Panc1 (cell line): ENCODE measurements around the gene SLC5A11. TPM values are rescaled to one million over a fixed set of nuclear protein-coding genes. Genes with fewer than 3 reads are reported as not detected.
"Not testable (repeated sequence)": the region's sequence is repeated elsewhere in the genome, so short reads cannot be mapped to it uniquely, and the experiment has no call there.

Source experiments
- ATAC-seq: fragments of 200-7000 bp; cut with Tn5 transposase; 2 replicates; pipeline ENCODE4 v1.9.1; 2020; ENCODE audit warnings: mild to moderate bottlenecking, moderate library complexity
- BruUV-seq: library from RNA; stranded (reverse); fragments of 400-500 nt; replicated peaks from 2 replicates; lab custom pipeline; 2021; lab: Mats Ljungman, UMichigan
- CTCF ChIA-PET: fragments of 300-600 bp; sonication (Branson Sonifier 250); formaldehyde crosslinking; loops from one replicate; lab custom pipeline; 2022; ENCODE audit warnings: antibody characterized with exemption; lab: Charles Lee
- POLR2A ChIA-PET: fragments of 300-600 bp; sonication (Branson Sonifier 250); formaldehyde crosslinking; loops from one replicate; lab custom pipeline; 2022; ENCODE audit warnings: antibody characterized with exemption; lab: Charles Lee
- DNase-seq: peaks from one replicate; pipeline ENCODE4 v3.0.0-alpha.2; 2010; ENCODE audit warnings: low read depth, low spot score
- H3K27ac ChIP-seq: 2 replicates; pipeline ENCODE4 v1.5.1; 2011; ENCODE audit warnings: mild to moderate bottlenecking, low read length, inconsistent platforms
- H3K27me3 ChIP-seq: fragments of 200-500 bp; sonication (Bioruptor generic); 2 replicates; pipeline ENCODE4 v1.6.0; 2014; ENCODE audit warnings: low read length, inconsistent platforms; ENCODE audit not compliant: control insufficient read depth, insufficient read depth
- H3K36me3 ChIP-seq: fragments of 200-500 bp; sonication (Bioruptor generic); 2 replicates; pipeline ENCODE4 v1.5.1; 2014; ENCODE audit warnings: inconsistent platforms, mild to moderate bottlenecking, low read length, moderate library complexity; ENCODE audit not compliant: control insufficient read depth, insufficient read depth
- H3K4me1 ChIP-seq: 2 replicates; pipeline ENCODE4 v1.5.1; 2011; ENCODE audit warnings: inconsistent platforms, mild to moderate bottlenecking, low read length, moderate library complexity; ENCODE audit not compliant: control insufficient read depth, insufficient read depth
- H3K4me3 ChIP-seq, 2 experiments: 2 replicates each; pipeline ENCODE4 v1.5.1; 2011 to 2012; ENCODE audit warnings: low read depth in 2 of 2, low read length in 2 of 2, mild to moderate bottlenecking in 2 of 2, inconsistent platforms in 1 of 2, moderate library complexity in 1 of 2
- H3K9me3 ChIP-seq: fragments of 200-500 bp; sonication (Bioruptor generic); 2 replicates; pipeline ENCODE4 v1.5.1; 2014; ENCODE audit warnings: low read depth, mild to moderate bottlenecking, inconsistent platforms, low read length, moderate library complexity; ENCODE audit not compliant: control insufficient read depth, insufficient read depth
- CTCF ChIP-seq: fragments of 450-650 bp; IDR thresholded peaks from 2 replicates; pipeline ENCODE4 v1.5.1; 2017; ENCODE audit warnings: mild to moderate bottlenecking
- POLR2AphosphoS5 ChIP-seq: IDR thresholded peaks from 2 replicates; pipeline ENCODE4 v1.6.1; 2012; ENCODE audit warnings: mild to moderate bottlenecking, low read depth, low read length, moderate library complexity
- REST ChIP-seq, 2 experiments: IDR thresholded peaks; 2 replicates each; pipeline ENCODE4 v1.6.1; 2011 to 2012; ENCODE audit warnings: low read depth in 2 of 2, control low read depth in 1 of 2, low read length in 1 of 2, mild to moderate bottlenecking in 1 of 2, moderate library complexity in 1 of 2; ENCODE audit not compliant: insufficient read depth in 1 of 2
- SIN3A ChIP-seq: IDR thresholded peaks from 2 replicates; pipeline ENCODE4 v1.6.1; 2012; ENCODE audit warnings: low read depth, mild to moderate bottlenecking, low read length, moderate library complexity, borderline replicate concordance; ENCODE audit not compliant: insufficient read depth
- TCF7L2 ChIP-seq: IDR thresholded peaks from 2 replicates; pipeline ENCODE4 v1.6.1; 2011; ENCODE audit warnings: mild to moderate bottlenecking, low read depth, low read length, inconsistent platforms
- in situ Hi-C: cut with HindIII; loops from 2 replicates; pipeline ENCODE4 v1.10.0; 2016; ENCODE audit warnings: low sequenced_read_pairs, low pct_unique_long_range_greater_than_20kb
- intact Hi-C: fragments of 100-400 bp; cut with micrococcal nuclease; formaldehyde crosslinking; loops from one replicate; pipeline ENCODE4 v1.10.0; 2022; ENCODE audit not compliant: unreplicated experiment
- total RNA-seq: library from RNA; stranded (reverse); gene quantifications from one replicate; pipeline ENCODE4 v1.2.1, GENCODE V29; 2021; ENCODE audit not compliant: unreplicated experiment

The SLC5A11 gene
- total RNA-seq, 1 experiment from 2014 or later = 0.13 TPM

- intact Hi-C loops (no loop called here), in situ Hi-C loops (no loop called here)
- Histone ChIP-seq H3K27me3 (no peaks in the 10 kb centered on the region), H3K4me3 (no peak overlapping the region), H3K36me3 (no peaks in the 10 kb centered on the region), H3K4me1 (peaks cover 13% of the 10 kb centered on the region), H3K9me3 (no peaks in the 10 kb centered on the region), H3K27ac (peak overlapping the region; percentile 30; the same call in 1 of the 2 replicates)
- ATAC-seq = peak; percentile 48
- no peak for TF ChIP-seq REST (IDR thresholded peaks at IDR 0.05; ENCODE audit: insufficient read depth in 1 of 2, low read depth in 2 of 2, low read length in 1 of 2)
- ChIA-PET POLR2A (no interaction called here), CTCF (no interaction called here)
- no peak for DNase-seq
- BruUV-seq = no TSS peak
These were observed 1.4 kb upstream of the SLC5A11 start for GRCh38 chr16:24844101-24845030.

- H3K9me3 ChIP-seq, DNase-seq, in situ Hi-C loops, ATAC-seq, H3K36me3 ChIP-seq, H3K27ac ChIP-seq, intact Hi-C loops, H3K27me3 ChIP-seq, BruUV-seq, POLR2A ChIA-PET, CTCF ChIA-PET, H3K4me3 ChIP-seq: not testable (repeated sequence)
- H3K4me1 ChIP-seq = peaks cover 13% of the 10 kb centered on the region
These were observed 765 bp upstream of the SLC5A11 start for GRCh38 chr16:24845031-24845365.

GRCh38 chr16:24846548-24847357, 990 bp downstream of the SLC5A11 start:
- peaks cover 12% of the 10 kb centered on the region for H3K4me1 ChIP-seq
- BruUV-seq = no TSS peak
- in situ Hi-C loops (no loop called here), intact Hi-C loops (no loop called here)
- no peak for DNase-seq
- ChIA-PET CTCF (no interaction called here), POLR2A (interaction anchor here (0.6 kb wide), 1 partner anchor 144 kb away, joined by 3 read pairs; no protein-coding TSS in a partner anchor)
- no peaks in the 10 kb centered on the region for H3K36me3 ChIP-seq
- no peak overlapping the region for H3K27ac ChIP-seq
- no peaks in the 10 kb centered on the region for H3K27me3 ChIP-seq
- no peak for ATAC-seq
- TF ChIP-seq POLR2AphosphoS5 (no peak), TCF7L2 (no peak), CTCF (no peak), SIN3A (no peak), REST (IDR thresholded peaks at IDR 0.05; ENCODE audit: insufficient read depth in 1 of 2, low read depth in 2 of 2, low read length in 1 of 2) (no peak)
- no peaks in the 10 kb centered on the region for H3K9me3 ChIP-seq
- no peak overlapping the region for H3K4me3 ChIP-seq
